ENCODE data around the gene ARMC6.

The ARMC6 gene

GRCh38 chr19:18990128-18990708 lies 43.2 kb upstream of the ARMC6 start:
- TF ChIP-seq MAX (IDR thresholded peaks at IDR 0.05; ENCODE audit: low read depth, low read length) = no peak
- no peak for TF ChIP-seq MYC (IDR thresholded peaks at IDR 0.05; ENCODE audit: low read depth, low read length)
- TF ChIP-seq POLR2A (IDR thresholded peaks at IDR 0.05; ENCODE audit: extremely low read depth, insufficient read length) = no peak
- no peak for TF ChIP-seq CTCF (IDR thresholded peaks at IDR 0.05; ENCODE audit: low read depth, low read length)
- H3K4me3 ChIP-seq (ENCODE audit: low read depth, low read length) = no peak overlapping the region
- DNase-seq (ENCODE audit: low read depth) = no peak

GRCh38 chr19:18991006-18991405 lies 42.4 kb upstream of the ARMC6 start:
- no peak overlapping the region for H3K4me3 ChIP-seq (ENCODE audit: low read depth, low read length)
- no peak for DNase-seq (ENCODE audit: low read depth)
- TF ChIP-seq POLR2A (IDR thresholded peaks at IDR 0.05; ENCODE audit: extremely low read depth, insufficient read length) = no peak
- TF ChIP-seq MAX (IDR thresholded peaks at IDR 0.05; ENCODE audit: low read depth, low read length) = no peak
- TF ChIP-seq CTCF (IDR thresholded peaks at IDR 0.05; ENCODE audit: low read depth, low read length) = no peak
- TF ChIP-seq MYC (IDR thresholded peaks at IDR 0.05; ENCODE audit: low read depth, low read length) = no peak

- no peak overlapping the region for H3K4me3 ChIP-seq (ENCODE audit: low read depth, low read length)
- no peak for TF ChIP-seq CTCF (IDR thresholded peaks at IDR 0.05; ENCODE audit: low read depth, low read length)
- no peak for TF ChIP-seq MAX (IDR thresholded peaks at IDR 0.05; ENCODE audit: low read depth, low read length)
- no peak for TF ChIP-seq POLR2A (IDR thresholded peaks at IDR 0.05; ENCODE audit: extremely low read depth, insufficient read length)
- no peak for TF ChIP-seq MYC (IDR thresholded peaks at IDR 0.05; ENCODE audit: low read depth, low read length)
- no peak for DNase-seq (ENCODE audit: low read depth)
Observed at GRCh38 chr19:18991468-18991867, 41.9 kb upstream of the ARMC6 start.

- H3K4me3 ChIP-seq (ENCODE audit: low read depth, low read length) = no peak overlapping the region
- no peak for DNase-seq (ENCODE audit: low read depth)
- no peak for TF ChIP-seq CTCF (IDR thresholded peaks at IDR 0.05; ENCODE audit: low read depth, low read length)
- no peak for TF ChIP-seq MYC (IDR thresholded peaks at IDR 0.05; ENCODE audit: low read depth, low read length)
- TF ChIP-seq MAX (IDR thresholded peaks at IDR 0.05; ENCODE audit: low read depth, low read length) = no peak
- no peak for TF ChIP-seq POLR2A (IDR thresholded peaks at IDR 0.05; ENCODE audit: extremely low read depth, insufficient read length)
Observed at GRCh38 chr19:18992696-18993095, 40.7 kb upstream of the ARMC6 start.

GRCh38 chr19:18993115-18993514 lies 40.3 kb upstream of the ARMC6 start:
- TF ChIP-seq MAX (IDR thresholded peaks at IDR 0.05; ENCODE audit: low read depth, low read length) = no peak
- no peak for TF ChIP-seq CTCF (IDR thresholded peaks at IDR 0.05; ENCODE audit: low read depth, low read length)
- no peak for TF ChIP-seq MYC (IDR thresholded peaks at IDR 0.05; ENCODE audit: low read depth, low read length)
- no peak for TF ChIP-seq POLR2A (IDR thresholded peaks at IDR 0.05; ENCODE audit: extremely low read depth, insufficient read length)
- no peak overlapping the region for H3K4me3 ChIP-seq (ENCODE audit: low read depth, low read length)
- no peak for DNase-seq (ENCODE audit: low read depth)

All from NB4 (cell line).